Vagina (tissue), 2 donors: ENCODE data around the gene FAM131B.

Experiments
- CTCF ChIP-seq, 3 experiments: fragments of 450-650 bp in 2 of 3; fragments of 200-600 bp in 1 of 3; sonication (generic) in 1 of 3; IDR thresholded peaks; one replicate each; pipeline ENCODE4 v1.5.1; 2017 to 2019; ENCODE audit warnings: antibody characterized with exemption in 3 of 3, mild to moderate bottlenecking in 2 of 3, moderate library complexity in 2 of 3
- POLR2AphosphoS5 ChIP-seq, 2 donors: sonication (generic); formaldehyde crosslinking; IDR thresholded peaks; one replicate each; pipeline ENCODE4 v1.9.0; 2017; ENCODE audit warnings: antibody characterized with exemption in 2 of 2, mild to moderate bottlenecking in 2 of 2, low read depth in 1 of 2; ENCODE audit not compliant: insufficient read depth in 1 of 2

- TF ChIP-seq POLR2AphosphoS5 (IDR thresholded peaks at IDR 0.05; ENCODE audit: insufficient read depth in 1 of 2, low read depth in 1 of 2) (no peak), CTCF (IDR thresholded peaks at IDR 0.05) (no peak)
Measured at GRCh38 chr7:143362131-143363015, at the start of gene FAM131B.
